ENCODE data around the gene TWIST2. TPM values are rescaled to one million over a fixed set of nuclear protein-coding genes. Genes with fewer than 3 reads are reported as not detected.

Gene TWIST2
- total RNA-seq, 3 donors from 2014 or later = 38.2 to 200 (median 178) TPM

DNA sequence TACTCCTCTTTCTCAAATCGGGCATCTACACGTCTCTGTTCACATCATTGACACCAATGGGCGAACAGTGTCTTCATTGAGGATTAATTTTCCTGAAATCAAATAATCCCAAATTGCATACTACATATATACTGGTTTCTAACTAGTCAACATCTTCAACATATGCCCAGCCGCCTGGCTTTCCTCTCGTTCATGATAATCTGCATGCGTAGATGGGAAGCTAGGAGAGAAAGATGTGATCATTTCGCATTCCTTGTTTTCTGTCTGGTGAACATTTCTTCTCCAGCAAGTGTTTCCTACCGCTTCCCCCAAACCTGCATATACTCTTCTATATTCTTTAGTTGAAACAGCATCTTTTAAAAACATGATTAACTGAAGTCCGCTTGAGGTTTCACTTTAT is 7.4 kb downstream of the TWIST2 start:
- DNase-seq (ENCODE audit: low spot score in 2 of 2) = no peak
- Histone ChIP-seq H3K4me1 (no peaks in the 10 kb centered on the region), H3K36me3 (no peaks in the 10 kb centered on the region), H3K4me3 (peak overlapping the region; percentile 25 to 57 (median 31)), H3K9me3 (no peaks in the 10 kb centered on the region), H3K27ac (peak overlapping the region; percentile 63 to 68), H3K27me3 (no peaks in the 10 kb centered on the region)
- intact Hi-C loops (cut with DNase I; ENCODE audit: low total_unique reads) = no loop called here
- no peak for TF ChIP-seq POLR2AphosphoS5 (IDR thresholded peaks at IDR 0.05)
- TF ChIP-seq CTCF (IDR thresholded peaks at IDR 0.05) = no peak
- no peak for TF ChIP-seq POLR2A (IDR thresholded peaks at IDR 0.05)

- no peaks in the 10 kb centered on the region for H3K9me3 ChIP-seq
- peak overlapping the region; percentile 63 to 68 for H3K27ac ChIP-seq
- no peaks in the 10 kb centered on the region for H3K4me1 ChIP-seq
- TF ChIP-seq POLR2A (IDR thresholded peaks at IDR 0.05) (no peak), POLR2AphosphoS5 (IDR thresholded peaks at IDR 0.05) (no peak), CTCF (IDR thresholded peaks at IDR 0.05) (no peak)
- intact Hi-C loops (cut with DNase I; ENCODE audit: low total_unique reads) = no loop called here
- no peak for DNase-seq (ENCODE audit: low spot score in 2 of 2)
- no peaks in the 10 kb centered on the region for H3K36me3 ChIP-seq
- H3K27me3 ChIP-seq = no peaks in the 10 kb centered on the region
- peak overlapping the region; percentile 25 to 57 (median 31) for H3K4me3 ChIP-seq
Observed at GRCh38 chr2:238855891-238856580, 8.2 kb downstream of the TWIST2 start.

GRCh38 chr2:238856713-238857567 is 9.1 kb downstream of the TWIST2 start:
- H3K4me1 ChIP-seq = no peaks in the 10 kb centered on the region
- no peak for DNase-seq (ENCODE audit: low spot score in 2 of 2)
- H3K9me3 ChIP-seq = no peaks in the 10 kb centered on the region
- no peaks in the 10 kb centered on the region for H3K27me3 ChIP-seq
- intact Hi-C loops (cut with DNase I; ENCODE audit: low total_unique reads) = no loop called here
- no peaks in the 10 kb centered on the region for H3K36me3 ChIP-seq
- H3K4me3 ChIP-seq = peak overlapping the region in 1 of 3 donors; percentile 35
- TF ChIP-seq POLR2A (IDR thresholded peaks at IDR 0.05) (no peak), CTCF (IDR thresholded peaks at IDR 0.05) (no peak), POLR2AphosphoS5 (IDR thresholded peaks at IDR 0.05) (no peak)
- peak overlapping the region; percentile 37 to 55 for H3K27ac ChIP-seq

GRCh38 chr2:238857959-238858358 is 10.1 kb downstream of the TWIST2 start:
- no peaks in the 10 kb centered on the region for H3K36me3 ChIP-seq
- intact Hi-C loops (cut with DNase I; ENCODE audit: low total_unique reads) = no loop called here
- H3K4me3 ChIP-seq = peak overlapping the region in 1 of 3 donors; percentile 15
- TF ChIP-seq CTCF (IDR thresholded peaks at IDR 0.05) = no peak
- no peak for TF ChIP-seq POLR2AphosphoS5 (IDR thresholded peaks at IDR 0.05)
- TF ChIP-seq POLR2A (IDR thresholded peaks at IDR 0.05) = no peak
- no peak for DNase-seq (ENCODE audit: low spot score in 2 of 2)
- H3K4me1 ChIP-seq = no peaks in the 10 kb centered on the region
- peak overlapping the region in 1 of 2 donors; percentile 55 for H3K27ac ChIP-seq
- no peaks in the 10 kb centered on the region for H3K27me3 ChIP-seq
- no peaks in the 10 kb centered on the region for H3K9me3 ChIP-seq

Measured in breast epithelium (tissue), 4 donors.